Dendritic cell treated with granulocyte-macrophage colony-stimulating factor and Interleukin-4, amounts not matched to agents 40 ng/mL and 50 ng/mL, for 4 days (primary cell): ENCODE results near the gene SHOC2.

ENCODE experiments used
- H3K27ac Mint-ChIP-seq: one replicate; pipeline ENCODE4 v1.8.0; 2022; ENCODE audit warnings: mild to moderate bottlenecking, mixed read lengths
- H3K27me3 Mint-ChIP-seq: one replicate; pipeline ENCODE4 v1.8.0; 2022; ENCODE audit warnings: mild to moderate bottlenecking, mixed read lengths
- H3K36me3 Mint-ChIP-seq: one replicate; pipeline ENCODE4 v1.8.0; 2022; ENCODE audit warnings: low read depth, mixed read lengths
- H3K4me1 Mint-ChIP-seq: one replicate; pipeline ENCODE4 v1.8.0; 2022; ENCODE audit warnings: low read depth, mixed read lengths
- H3K4me3 Mint-ChIP-seq: one replicate; pipeline ENCODE4 v1.8.0; 2022; ENCODE audit warnings: mild to moderate bottlenecking, moderate library complexity, mixed read lengths
- H3K9me3 Mint-ChIP-seq: one replicate; pipeline ENCODE4 v1.8.0; 2022; ENCODE audit warnings: mixed read lengths
- intact Hi-C: fragments of 100-400 bp; cut with micrococcal nuclease; formaldehyde crosslinking; loops from one replicate; pipeline ENCODE4 v1.15.0; 2022

SHOC2 gene

DNA sequence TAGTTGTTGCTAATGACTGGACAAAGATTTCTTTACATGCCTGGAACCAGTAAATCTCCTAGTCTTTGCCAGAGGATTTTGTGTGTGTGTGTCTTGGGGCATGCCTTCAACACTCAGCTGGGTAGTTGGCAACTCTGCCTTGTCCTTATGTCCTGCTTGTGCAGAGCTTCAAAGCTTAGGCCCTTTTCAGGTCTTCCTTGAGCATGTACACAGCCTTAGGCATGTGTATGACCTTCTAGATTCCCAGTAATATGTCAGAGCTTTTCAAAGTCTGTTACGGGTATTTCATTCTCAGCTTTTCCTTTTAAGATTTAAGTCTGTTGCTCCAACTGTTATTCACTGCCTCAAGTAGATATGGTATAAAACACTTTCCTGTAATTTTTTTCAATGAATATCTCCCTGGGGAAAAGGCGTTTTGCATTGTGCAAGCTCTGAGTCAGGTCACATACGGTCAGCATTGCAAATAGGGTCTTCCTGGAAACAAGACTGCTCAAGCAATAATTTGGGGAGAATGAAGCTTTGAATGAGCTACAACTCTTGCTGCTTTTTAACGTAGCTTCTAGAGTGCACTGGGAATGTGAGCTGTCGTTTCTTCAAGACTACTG is 25.5 kb downstream of the SHOC2 start:
- Mint-ChIP-seq H3K4me1 (peaks cover 46% of the 10 kb centered on the region), H3K27me3 (no peaks in the 10 kb centered on the region), H3K4me3 (no peak overlapping the region), H3K36me3 (peaks cover 77% of the 10 kb centered on the region), H3K27ac (no peak overlapping the region), H3K9me3 (no peaks in the 10 kb centered on the region)
- intact Hi-C loops: no loop called here

DNA sequence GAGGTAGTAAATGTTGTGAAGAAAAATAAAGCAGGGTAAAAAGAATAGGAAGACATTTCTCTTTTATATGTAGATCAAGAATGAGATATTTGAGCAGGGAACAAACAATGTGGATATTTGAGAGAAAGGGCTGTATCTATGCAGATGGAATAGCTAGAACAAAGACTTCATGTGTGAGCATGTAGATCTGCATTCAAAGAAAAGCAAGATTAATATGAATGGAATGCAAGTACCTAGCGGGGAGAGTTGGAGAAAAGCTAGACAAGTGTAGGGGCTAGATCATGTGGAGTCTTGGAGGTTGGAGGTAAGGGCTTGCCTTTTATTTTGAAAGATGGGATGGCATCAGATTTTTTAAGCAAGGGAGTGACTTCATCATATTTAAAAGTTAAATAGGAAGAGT is 27.1 kb downstream of the SHOC2 start:
- Mint-ChIP-seq H3K9me3 (no peaks in the 10 kb centered on the region), H3K27ac (no peak overlapping the region), H3K27me3 (no peaks in the 10 kb centered on the region), H3K36me3 (peaks cover 69% of the 10 kb centered on the region), H3K4me3 (no peak overlapping the region), H3K4me1 (peaks cover 60% of the 10 kb centered on the region)
- intact Hi-C loops: no loop called here

- H3K27ac Mint-ChIP-seq: no peak overlapping the region
- no peak overlapping the region for H3K4me3 Mint-ChIP-seq
- H3K36me3 Mint-ChIP-seq: peaks cover 73% of the 10 kb centered on the region
- intact Hi-C loops: no loop called here
- no peaks in the 10 kb centered on the region for H3K27me3 Mint-ChIP-seq
- peaks cover 60% of the 10 kb centered on the region for H3K4me1 Mint-ChIP-seq
- H3K9me3 Mint-ChIP-seq: no peaks in the 10 kb centered on the region
Observed at GRCh38 chr10:110947061-110947595, 27.7 kb downstream of the SHOC2 start.

GRCh38 chr10:110951381-110951780 is 32.0 kb downstream of the SHOC2 start:
- Mint-ChIP-seq H3K27ac (no peak overlapping the region), H3K4me1 (peaks cover 49% of the 10 kb centered on the region), H3K27me3 (no peaks in the 10 kb centered on the region), H3K4me3 (no peak overlapping the region), H3K36me3 (peaks cover 56% of the 10 kb centered on the region), H3K9me3 (no peaks in the 10 kb centered on the region)
- intact Hi-C loops: no loop called here

DNA sequence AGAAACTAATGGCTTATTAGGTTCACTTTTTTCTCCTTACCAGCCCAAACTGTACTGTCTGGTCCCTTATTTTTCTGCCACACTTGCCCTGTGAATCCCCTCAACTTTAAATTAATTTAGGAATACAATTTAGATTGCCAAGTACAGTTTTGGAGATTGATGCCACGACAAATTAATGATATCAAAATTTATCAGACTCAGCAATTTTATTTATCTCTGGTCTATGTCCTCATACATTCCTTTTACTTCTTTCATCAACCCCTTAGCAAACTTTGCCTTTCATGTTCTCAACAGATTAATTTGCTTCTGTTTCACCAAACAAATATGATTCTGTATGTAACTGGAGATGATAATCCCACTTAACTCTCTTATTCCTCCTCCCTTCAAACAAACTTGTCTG is 38.2 kb downstream of the SHOC2 start:
- intact Hi-C loops: no loop called here
- Mint-ChIP-seq H3K9me3 (no peaks in the 10 kb centered on the region), H3K4me1 (peaks cover 24% of the 10 kb centered on the region), H3K27ac (no peak overlapping the region), H3K4me3 (no peak overlapping the region), H3K36me3 (peaks cover 18% of the 10 kb centered on the region), H3K27me3 (no peaks in the 10 kb centered on the region)

DNA sequence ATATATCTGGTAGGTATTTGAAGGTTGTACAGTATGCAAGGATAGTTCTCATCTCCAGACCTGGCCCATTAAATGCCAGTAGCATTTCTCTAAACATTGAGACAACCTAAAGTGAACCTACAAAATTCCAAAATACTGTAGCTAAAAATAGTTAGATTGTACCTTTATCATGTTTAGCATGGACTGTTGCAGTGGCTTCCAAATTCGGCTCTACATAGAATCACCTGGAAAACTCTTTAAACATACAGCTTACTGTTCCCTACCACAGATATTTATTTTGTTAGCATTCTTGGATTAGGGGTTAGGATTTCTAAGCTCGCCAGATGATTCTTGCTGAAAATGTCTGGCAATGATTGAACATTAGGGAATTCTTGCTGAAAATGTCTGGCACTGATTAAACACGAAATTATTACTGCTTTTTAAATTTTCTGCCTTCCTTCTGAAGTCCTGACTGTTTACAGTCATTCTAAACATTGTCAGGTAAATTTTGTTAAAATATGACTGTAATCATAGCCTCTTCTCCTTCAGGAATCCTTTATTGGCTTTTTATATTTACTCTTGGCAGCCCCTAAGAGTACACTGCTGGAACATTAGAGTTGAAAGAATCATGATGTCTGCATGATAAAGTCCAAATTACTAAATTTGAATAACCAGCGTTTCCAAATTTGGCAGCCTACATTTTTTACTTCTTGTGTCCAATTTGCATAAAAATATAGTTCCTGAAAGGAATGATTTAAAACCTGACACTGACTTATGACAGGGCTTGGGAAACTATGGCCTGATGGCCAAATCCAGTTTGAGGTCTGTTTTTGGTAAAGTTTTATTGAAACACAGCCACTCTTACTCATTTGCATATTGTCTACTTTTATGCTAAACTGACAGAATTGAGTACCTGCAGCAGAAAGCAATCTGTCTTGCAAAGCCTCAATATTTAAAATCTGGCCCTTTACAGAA is 40.3 kb downstream of the SHOC2 start:
- no peaks in the 10 kb centered on the region for H3K9me3 Mint-ChIP-seq

GRCh38 chr10:110960333-110960712 is 40.9 kb downstream of the SHOC2 start:
- H3K27me3 Mint-ChIP-seq: no peaks in the 10 kb centered on the region
- no peaks in the 10 kb centered on the region for H3K9me3 Mint-ChIP-seq
- peaks cover 18% of the 10 kb centered on the region for H3K4me1 Mint-ChIP-seq
- peaks cover 17% of the 10 kb centered on the region for H3K36me3 Mint-ChIP-seq
- intact Hi-C loops: no loop called here
- H3K4me3 Mint-ChIP-seq: no peak overlapping the region
- no peak overlapping the region for H3K27ac Mint-ChIP-seq

More for the DNA sequence above, 40.3 kb downstream of the SHOC2 start:
- no peak overlapping the region for H3K4me3 Mint-ChIP-seq
- H3K36me3 Mint-ChIP-seq: peaks cover 18% of the 10 kb centered on the region
- intact Hi-C loops: no loop called here
- H3K4me1 Mint-ChIP-seq: peaks cover 23% of the 10 kb centered on the region
- no peak overlapping the region for H3K27ac Mint-ChIP-seq
- H3K27me3 Mint-ChIP-seq: no peaks in the 10 kb centered on the region

- Mint-ChIP-seq H3K4me3 (no peak overlapping the region), H3K36me3 (peaks cover 16% of the 10 kb centered on the region), H3K27ac (no peak overlapping the region), H3K4me1 (peaks cover 17% of the 10 kb centered on the region), H3K9me3 (no peaks in the 10 kb centered on the region), H3K27me3 (no peaks in the 10 kb centered on the region)
- intact Hi-C loops: no loop called here
Observed at GRCh38 chr10:110962443-110962842, 43.0 kb downstream of the SHOC2 start.

- Mint-ChIP-seq H3K4me3 (no peak overlapping the region), H3K4me1 (peaks cover 17% of the 10 kb centered on the region), H3K27ac (no peak overlapping the region), H3K27me3 (no peaks in the 10 kb centered on the region), H3K36me3 (peaks cover 16% of the 10 kb centered on the region), H3K9me3 (no peaks in the 10 kb centered on the region)
- intact Hi-C loops: no loop called here
Observed at GRCh38 chr10:110963162-110963561, 43.8 kb downstream of the SHOC2 start.

- peaks cover 22% of the 10 kb centered on the region for H3K4me1 Mint-ChIP-seq
- intact Hi-C loops: no loop called here
- no peak overlapping the region for H3K27ac Mint-ChIP-seq
- H3K4me3 Mint-ChIP-seq: no peak overlapping the region
- no peaks in the 10 kb centered on the region for H3K27me3 Mint-ChIP-seq
- H3K36me3 Mint-ChIP-seq: peaks cover 11% of the 10 kb centered on the region
- no peaks in the 10 kb centered on the region for H3K9me3 Mint-ChIP-seq
Observed at GRCh38 chr10:110964681-110965080, 45.3 kb downstream of the SHOC2 start.

DNA sequence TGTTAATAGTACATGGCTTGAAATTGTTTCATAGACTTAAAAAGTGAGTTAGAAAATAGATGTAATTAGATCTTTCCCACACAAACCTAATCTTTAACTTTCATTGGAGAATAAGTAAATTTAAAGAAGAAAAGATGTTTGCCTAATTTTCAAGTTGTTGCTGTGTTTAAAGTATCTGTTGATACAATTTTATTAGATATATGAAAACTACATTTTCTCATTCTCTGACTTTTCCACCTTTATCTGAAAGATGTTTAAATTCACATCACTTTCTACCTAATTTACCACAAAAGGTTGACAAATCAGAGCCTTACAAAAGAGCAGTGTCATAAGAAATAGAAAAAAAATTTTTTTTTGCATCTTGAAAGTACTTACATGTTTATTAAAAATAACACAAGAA is 45.8 kb downstream of the SHOC2 start:
- intact Hi-C loops: no loop called here
- Mint-ChIP-seq H3K27ac (no peak overlapping the region), H3K4me3 (no peak overlapping the region), H3K4me1 (peaks cover 22% of the 10 kb centered on the region), H3K36me3 (peaks cover 11% of the 10 kb centered on the region), H3K9me3 (no peaks in the 10 kb centered on the region), H3K27me3 (no peaks in the 10 kb centered on the region)

GRCh38 chr10:110966146-110966545 is 46.7 kb downstream of the SHOC2 start:
- intact Hi-C loops: no loop called here
- H3K27me3 Mint-ChIP-seq: no peaks in the 10 kb centered on the region
- H3K4me1 Mint-ChIP-seq: peaks cover 31% of the 10 kb centered on the region
- H3K27ac Mint-ChIP-seq: no peak overlapping the region
- no peaks in the 10 kb centered on the region for H3K9me3 Mint-ChIP-seq
- no peak overlapping the region for H3K4me3 Mint-ChIP-seq
- peaks cover 14% of the 10 kb centered on the region for H3K36me3 Mint-ChIP-seq

GRCh38 chr10:110967009-110967630 is 47.7 kb downstream of the SHOC2 start:
- intact Hi-C loops: no loop called here
- H3K27me3 Mint-ChIP-seq: no peaks in the 10 kb centered on the region
- peaks cover 18% of the 10 kb centered on the region for H3K36me3 Mint-ChIP-seq
- peaks cover 34% of the 10 kb centered on the region for H3K4me1 Mint-ChIP-seq
- no peak overlapping the region for H3K27ac Mint-ChIP-seq
- no peak overlapping the region for H3K4me3 Mint-ChIP-seq
- H3K9me3 Mint-ChIP-seq: no peaks in the 10 kb centered on the region

DNA sequence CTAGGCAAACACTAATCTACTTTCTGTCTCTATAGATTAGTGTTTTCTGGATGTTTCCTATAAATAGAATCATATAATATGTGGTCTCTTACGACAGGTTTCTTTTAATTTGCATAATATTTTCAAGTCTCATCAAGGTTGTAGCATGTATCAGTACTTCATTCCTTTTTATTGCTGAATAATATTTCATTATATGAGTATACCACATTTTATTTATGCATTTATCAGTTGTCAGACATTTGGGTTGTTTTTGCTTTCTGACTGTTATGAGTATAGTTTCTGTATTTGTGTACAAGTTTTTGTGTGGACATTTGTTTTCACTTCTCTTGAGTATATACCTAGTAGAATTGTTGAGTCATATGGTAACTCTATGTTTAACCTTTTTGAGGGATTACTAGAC is 48.2 kb downstream of the SHOC2 start:
- no peak overlapping the region for H3K4me3 Mint-ChIP-seq

More for the DNA sequence above, 48.2 kb downstream of the SHOC2 start:
- peaks cover 33% of the 10 kb centered on the region for H3K4me1 Mint-ChIP-seq
- no peaks in the 10 kb centered on the region for H3K27me3 Mint-ChIP-seq
- H3K36me3 Mint-ChIP-seq: peaks cover 18% of the 10 kb centered on the region
- no peak overlapping the region for H3K27ac Mint-ChIP-seq
- H3K9me3 Mint-ChIP-seq: no peaks in the 10 kb centered on the region
- intact Hi-C loops: no loop called here
